ENCODE measurements around the gene PRDM16. TPM values are rescaled to one million over a fixed set of nuclear protein-coding genes. Genes with fewer than 3 reads are reported as not detected.

Gene PRDM16
- total RNA-seq, 4 donors from 2014 or later = 5.4 to 13.2 (median 7.7) TPM

DNA sequence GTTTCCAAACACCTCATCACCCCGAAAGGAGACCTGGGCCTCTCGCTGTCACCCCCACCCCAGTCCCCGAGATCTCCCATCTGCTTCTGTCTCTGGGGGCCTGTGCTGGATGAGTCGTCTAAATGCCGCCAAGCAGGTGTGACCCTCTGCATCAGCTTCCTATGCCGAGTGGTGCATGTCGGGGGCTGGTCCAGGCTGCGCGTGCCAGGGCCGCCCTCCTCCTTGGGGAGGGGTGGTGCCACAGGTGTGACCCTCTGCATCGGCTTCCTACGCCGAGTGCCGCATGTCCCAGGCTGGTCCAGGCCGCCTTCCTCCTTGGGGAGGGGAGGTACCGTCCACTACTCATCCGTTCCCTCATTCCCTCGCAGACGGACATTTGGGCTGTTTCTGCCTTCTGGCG is 115.7 kb downstream of the PRDM16 start:
- H3K27me3 ChIP-seq = no peaks in the 10 kb centered on the region
- H3K9me3 ChIP-seq = no peaks in the 10 kb centered on the region

DNA sequence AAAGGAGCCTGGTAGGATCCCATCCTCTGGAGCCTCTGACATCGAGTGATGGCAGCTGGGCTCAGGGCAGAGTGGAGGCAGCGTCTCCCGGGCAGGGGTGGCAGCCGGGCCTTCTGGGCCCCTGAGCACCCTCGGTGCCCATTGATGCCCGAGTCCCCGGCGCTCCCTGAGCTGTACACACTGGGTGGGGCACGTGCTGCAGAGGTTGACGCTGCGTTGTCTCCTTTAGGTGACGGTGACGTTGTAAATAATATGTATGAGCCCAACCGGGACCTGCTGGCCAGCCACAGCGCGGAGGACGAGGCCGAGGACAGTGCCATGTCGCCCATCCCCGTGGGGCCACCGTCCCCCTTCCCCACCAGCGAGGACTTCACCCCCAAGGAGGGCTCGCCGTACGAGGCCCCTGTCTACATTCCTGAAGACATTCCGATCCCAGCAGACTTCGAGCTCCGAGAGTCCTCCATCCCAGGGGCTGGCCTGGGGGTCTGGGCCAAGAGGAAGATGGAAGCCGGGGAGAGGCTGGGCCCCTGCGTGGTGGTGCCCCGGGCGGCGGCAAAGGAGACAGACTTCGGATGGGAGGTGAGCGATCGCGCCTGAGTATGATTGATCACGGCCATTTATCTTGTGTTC is 117.0 kb downstream of the PRDM16 start:
- Histone ChIP-seq H3K9me3 (no peaks in the 10 kb centered on the region), H3K36me3 (no peaks in the 10 kb centered on the region), H3K4me3 (peak overlapping the region in 1 of 4 donors; percentile 9), H3K4me1 (no peaks in the 10 kb centered on the region), H3K27me3 (no peaks in the 10 kb centered on the region), H3K27ac (no peak overlapping the region)
- no peak for TF ChIP-seq POLR2A (IDR thresholded peaks at IDR 0.05)
- TF ChIP-seq, protein P1, sequence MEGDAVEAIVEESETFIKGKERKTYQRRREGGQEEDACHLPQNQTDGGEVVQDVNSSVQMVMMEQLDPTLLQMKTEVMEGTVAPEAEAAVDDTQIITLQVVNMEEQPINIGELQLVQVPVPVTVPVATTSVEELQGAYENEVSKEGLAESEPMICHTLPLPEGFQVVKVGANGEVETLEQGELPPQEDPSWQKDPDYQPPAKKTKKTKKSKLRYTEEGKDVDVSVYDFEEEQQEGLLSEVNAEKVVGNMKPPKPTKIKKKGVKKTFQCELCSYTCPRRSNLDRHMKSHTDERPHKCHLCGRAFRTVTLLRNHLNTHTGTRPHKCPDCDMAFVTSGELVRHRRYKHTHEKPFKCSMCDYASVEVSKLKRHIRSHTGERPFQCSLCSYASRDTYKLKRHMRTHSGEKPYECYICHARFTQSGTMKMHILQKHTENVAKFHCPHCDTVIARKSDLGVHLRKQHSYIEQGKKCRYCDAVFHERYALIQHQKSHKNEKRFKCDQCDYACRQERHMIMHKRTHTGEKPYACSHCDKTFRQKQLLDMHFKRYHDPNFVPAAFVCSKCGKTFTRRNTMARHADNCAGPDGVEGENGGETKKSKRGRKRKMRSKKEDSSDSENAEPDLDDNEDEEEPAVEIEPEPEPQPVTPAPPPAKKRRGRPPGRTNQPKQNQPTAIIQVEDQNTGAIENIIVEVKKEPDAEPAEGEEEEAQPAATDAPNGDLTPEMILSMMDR (IDR thresholded peaks at IDR 0.05) = no peak
- no peak for DNase-seq

More for the DNA sequence above, 115.7 kb downstream of the PRDM16 start:
- H3K4me1 ChIP-seq = no peaks in the 10 kb centered on the region
- TF ChIP-seq, protein P1 (IDR thresholded peaks at IDR 0.05) = no peak
- no peak for TF ChIP-seq POLR2A (IDR thresholded peaks at IDR 0.05)
- DNase-seq = no peak
- H3K27ac ChIP-seq = no peak overlapping the region
- no peaks in the 10 kb centered on the region for H3K36me3 ChIP-seq
- no peak overlapping the region for H3K4me3 ChIP-seq

DNA sequence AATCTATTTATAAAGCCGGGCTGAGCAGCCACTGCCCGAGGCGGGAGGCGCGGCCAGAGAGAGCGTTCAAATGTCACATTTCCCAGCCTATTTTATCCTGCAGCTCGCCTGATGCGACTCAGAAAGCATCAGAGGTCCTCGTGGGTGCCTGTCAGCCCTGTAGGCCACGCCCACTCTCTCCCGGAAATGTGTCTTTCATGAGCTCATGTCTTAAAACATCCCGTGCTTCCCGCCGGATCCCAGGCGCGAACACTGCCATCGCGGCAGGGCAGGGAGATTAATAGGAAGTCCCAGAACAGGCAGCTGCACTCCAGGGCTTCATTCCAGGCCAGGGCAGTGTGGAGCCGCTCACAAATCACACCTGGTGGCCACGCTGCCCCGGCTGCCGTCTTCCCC is 117.5 kb downstream of the PRDM16 start:
- H3K27me3 ChIP-seq = no peaks in the 10 kb centered on the region
- TF ChIP-seq, protein P1 (IDR thresholded peaks at IDR 0.05) = no peak
- TF ChIP-seq POLR2A (IDR thresholded peaks at IDR 0.05) = no peak
- H3K4me3 ChIP-seq = peak overlapping the region in 1 of 4 donors; percentile 9
- H3K27ac ChIP-seq = peak overlapping the region in 2 of 4 donors; percentile 6 to 10
- no peaks in the 10 kb centered on the region for H3K36me3 ChIP-seq
- peak in 1 of 3 donors; percentile 69 for DNase-seq
- no peaks in the 10 kb centered on the region for H3K4me1 ChIP-seq
- H3K9me3 ChIP-seq = no peaks in the 10 kb centered on the region

DNA sequence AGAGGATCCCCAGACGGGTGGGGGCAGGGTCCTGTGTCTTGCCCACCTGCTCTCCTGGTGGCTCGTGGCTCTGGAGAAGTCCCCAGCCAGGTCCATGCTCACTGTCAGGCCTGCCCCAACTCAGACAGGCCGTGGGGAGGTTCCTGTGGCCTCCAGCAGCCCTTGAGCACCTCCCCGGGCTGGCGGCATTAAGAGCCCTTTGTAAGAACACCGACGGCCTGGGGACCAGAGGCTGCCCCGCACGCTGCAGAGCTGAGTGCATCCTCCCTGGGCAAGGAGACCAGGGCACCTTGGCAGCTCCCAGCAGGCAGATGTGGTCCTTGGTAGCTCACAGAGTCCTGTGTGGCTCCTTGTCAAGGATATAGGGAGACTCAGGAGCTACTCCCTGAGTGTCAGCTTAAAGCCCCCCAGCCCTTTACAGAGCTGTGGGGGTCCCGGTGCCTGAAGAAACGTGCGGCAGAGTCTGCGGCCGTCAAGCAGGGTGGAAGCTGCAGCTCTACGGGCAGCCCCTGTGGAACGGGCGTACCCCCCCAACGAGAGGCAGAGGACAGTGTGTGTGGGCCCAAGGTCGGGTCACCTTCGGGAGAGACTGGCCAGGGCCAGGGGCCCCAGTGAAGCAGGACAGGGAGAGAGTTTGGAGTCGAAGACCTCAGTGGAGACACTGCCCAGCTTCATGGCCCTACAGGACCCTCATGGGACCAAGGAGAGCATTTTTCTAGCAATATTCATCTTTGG is 118.6 kb downstream of the PRDM16 start:
- Histone ChIP-seq H3K4me3 (no peak overlapping the region), H3K9me3 (no peaks in the 10 kb centered on the region), H3K27ac (no peak overlapping the region), H3K4me1 (no peaks in the 10 kb centered on the region), H3K27me3 (no peaks in the 10 kb centered on the region), H3K36me3 (no peaks in the 10 kb centered on the region)
- DNase-seq = no peak
- TF ChIP-seq, protein P1 (IDR thresholded peaks at IDR 0.05) = no peak
- no peak for TF ChIP-seq POLR2A (IDR thresholded peaks at IDR 0.05)

DNA sequence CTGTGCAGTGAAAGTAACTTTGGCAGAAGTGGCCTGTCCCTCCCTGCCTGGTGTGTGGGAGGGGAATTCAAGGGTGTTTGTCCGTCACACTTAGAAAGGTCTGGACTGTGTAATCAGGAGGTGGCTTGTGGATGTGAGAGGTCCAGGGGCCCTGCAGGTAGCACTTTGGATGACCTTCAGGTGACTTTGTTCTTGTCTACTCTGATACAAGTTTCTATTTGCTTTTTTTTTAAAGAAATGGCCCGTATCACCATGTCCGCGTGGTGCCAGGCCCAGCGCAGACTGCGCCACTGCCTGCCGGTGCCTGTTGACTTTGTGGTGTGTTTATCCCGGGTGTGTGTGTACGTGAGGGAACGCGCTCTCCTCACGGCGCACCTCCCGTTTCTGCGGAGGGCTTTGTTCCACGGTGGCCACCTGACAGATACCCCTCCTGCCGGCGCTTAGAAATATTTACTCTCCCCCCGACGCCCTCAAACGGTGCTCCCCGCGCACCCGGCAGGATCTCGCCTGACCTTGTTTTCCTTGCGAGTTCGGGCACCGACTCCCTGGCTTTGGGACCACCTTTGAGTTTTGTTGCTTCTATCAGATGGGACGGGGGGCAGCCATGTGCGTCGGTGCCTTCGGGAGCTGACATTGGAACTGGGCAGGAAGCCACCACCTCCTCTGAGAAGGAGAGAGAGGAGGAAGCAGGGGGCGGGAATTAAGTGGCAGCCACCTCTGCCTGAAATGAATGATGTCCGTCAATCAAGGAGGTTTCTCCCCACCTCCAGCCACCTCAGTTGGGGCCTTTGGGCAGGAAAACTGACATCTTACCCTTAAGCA is 119.4 kb downstream of the PRDM16 start:
- no peak for DNase-seq
- no peak overlapping the region for H3K27ac ChIP-seq
- H3K36me3 ChIP-seq = no peaks in the 10 kb centered on the region
- no peak overlapping the region for H3K4me3 ChIP-seq
- no peaks in the 10 kb centered on the region for H3K27me3 ChIP-seq
- TF ChIP-seq, protein P1 (IDR thresholded peaks at IDR 0.05) = no peak
- TF ChIP-seq POLR2A (IDR thresholded peaks at IDR 0.05) = no peak
- no peaks in the 10 kb centered on the region for H3K9me3 ChIP-seq
- H3K4me1 ChIP-seq = peaks cover 0 to 4% (median 0%) of the 10 kb centered on the region in 4 donors
